PFSK-1 (cell line): ENCODE measurements around the gene INSL3.

Experiments used
- FOXP2 ChIP-seq: optimal IDR thresholded peaks from 2 replicates; pipeline ENCODE3; 2011; ENCODE audit warnings: borderline replicate concordance, control low read depth, inconsistent platforms; ENCODE audit not compliant: insufficient read depth; ENCODE audit errors: extremely low read length, extremely low read depth
- POLR2AphosphoS5 ChIP-seq: IDR thresholded peaks from 2 replicates; pipeline ENCODE4 v1.6.1; 2012; ENCODE audit warnings: low read depth, mild to moderate bottlenecking, control low read depth, low read length, moderate library complexity
- REST ChIP-seq, 2 experiments: IDR thresholded peaks; 2 replicates each; pipeline versions ENCODE4 v1.6.1 to v1.8.0; 2011 to 2012; ENCODE audit warnings: low read depth in 2 of 2, low read length in 2 of 2, control low read depth in 1 of 2, inconsistent platforms in 1 of 2, mild to moderate bottlenecking in 1 of 2, moderate library complexity in 1 of 2; ENCODE audit not compliant: insufficient read depth in 1 of 2
- SIN3A ChIP-seq: IDR thresholded peaks from 2 replicates; pipeline ENCODE4 v1.6.1; 2012; ENCODE audit warnings: mild to moderate bottlenecking, low read length, moderate library complexity, borderline replicate concordance; ENCODE audit not compliant: insufficient read depth
- TAF1 ChIP-seq: IDR thresholded peaks from 2 replicates; pipeline ENCODE4 v1.6.1; 2012; ENCODE audit warnings: low read length, control low read depth, borderline replicate concordance; ENCODE audit not compliant: insufficient read depth

Gene INSL3

GRCh38 chr19:17866312-17866963 is 45.1 kb upstream of the INSL3 start:
- TF ChIP-seq REST (IDR thresholded peaks at IDR 0.05; ENCODE audit: insufficient read depth in 1 of 2, low read depth in 2 of 2, low read length in 2 of 2) = no peak
- TF ChIP-seq POLR2AphosphoS5 = no peak
- TF ChIP-seq SIN3A = no peak
- no peak for TF ChIP-seq TAF1
- TF ChIP-seq FOXP2 = no peak

- TF ChIP-seq POLR2AphosphoS5 (peak; percentile 89), SIN3A (0 out of 2 replicates have a peak, but pooled peaks have one; percentile 15), TAF1 (no peak; the same call in 1 of the 2 replicates), FOXP2 (no peak)
Measured at GRCh38 chr19:17865364-17866311, 44.3 kb upstream of the INSL3 start.

- TF ChIP-seq TAF1 = no peak
- TF ChIP-seq FOXP2 = no peak
- TF ChIP-seq REST (IDR thresholded peaks at IDR 0.05; ENCODE audit: insufficient read depth in 1 of 2, low read depth in 2 of 2, low read length in 2 of 2) = no peak
- TF ChIP-seq POLR2AphosphoS5 = no peak; the same call in 1 of the 2 replicates
- TF ChIP-seq SIN3A = no peak
Measured at GRCh38 chr19:17863520-17864182, 42.3 kb upstream of the INSL3 start.

GRCh38 chr19:17862711-17863519 is 41.6 kb upstream of the INSL3 start:
- no peak for TF ChIP-seq TAF1
- no peak for TF ChIP-seq FOXP2
- TF ChIP-seq POLR2AphosphoS5 = no peak
- no peak for TF ChIP-seq REST (IDR thresholded peaks at IDR 0.05; ENCODE audit: insufficient read depth in 1 of 2, low read depth in 2 of 2, low read length in 2 of 2)
- no peak for TF ChIP-seq SIN3A
